HS-5 (cell line): Measurements from ENCODE around the gene TAF9B.
"Not testable (repeated sequence)": the region's sequence is repeated elsewhere in the genome, so short reads cannot be mapped to it uniquely, and the experiment has no call there.

Source experiments
- DNase-seq: peaks from one replicate; pipeline ENCODE4 v3.0.0-alpha.2; 2012; ENCODE audit warnings: low read depth

The TAF9B gene

GRCh38 chrX:78139160-78140123 is at the start of gene TAF9B:
TAF9B (minus strand) TSS chrX:78139650; CDS start chrX:78139611, 39 bp downstream.
- DNase-seq = peak; percentile 46

GRCh38 chrX:78182881-78183280 is 43.4 kb upstream of the TAF9B start:
- no peak for DNase-seq

GRCh38 chrX:78181307-78181706 is 41.9 kb upstream of the TAF9B start:
- DNase-seq = no peak

- no peak for DNase-seq
Observed at GRCh38 chrX:78168065-78168464, 28.6 kb upstream of the TAF9B start.

GRCh38 chrX:78165425-78165824 is 26.0 kb upstream of the TAF9B start:
- no peak for DNase-seq

GRCh38 chrX:78163175-78163574 is 23.7 kb upstream of the TAF9B start:
- DNase-seq = not testable (repeated sequence)

- DNase-seq = not testable (repeated sequence)
Observed at GRCh38 chrX:78160711-78161110, 21.3 kb upstream of the TAF9B start.

- not testable (repeated sequence) for DNase-seq
Observed at GRCh38 chrX:78157846-78158245, 18.4 kb upstream of the TAF9B start.

- not testable (repeated sequence) for DNase-seq
Observed at GRCh38 chrX:78157373-78157772, 17.9 kb upstream of the TAF9B start.

GRCh38 chrX:78147002-78147540 is 7.6 kb upstream of the TAF9B start:
- not testable (repeated sequence) for DNase-seq

GRCh38 chrX:78140206-78140605 is 756 bp upstream of the TAF9B start:
- DNase-seq = no peak

- DNase-seq = no peak
Observed at GRCh38 chrX:78133238-78133960, 6.1 kb downstream of the TAF9B start.

GRCh38 chrX:78131117-78131516 is 8.3 kb downstream of the TAF9B start:
- DNase-seq = no peak

- DNase-seq = no peak
Observed at GRCh38 chrX:78130396-78130795, 9.1 kb downstream of the TAF9B start.

GRCh38 chrX:78129714-78130113 is 9.7 kb downstream of the TAF9B start:
- DNase-seq = no peak

GRCh38 chrX:78125781-78126180 is 13.7 kb downstream of the TAF9B start:
- not testable (repeated sequence) for DNase-seq

- no peak for DNase-seq
Observed at GRCh38 chrX:78125148-78125547, 14.3 kb downstream of the TAF9B start.

GRCh38 chrX:78124307-78124706 is 15.1 kb downstream of the TAF9B start:
- no peak for DNase-seq

- DNase-seq = no peak
Observed at GRCh38 chrX:78123190-78123589, 16.3 kb downstream of the TAF9B start.

GRCh38 chrX:78119521-78120227 is 19.8 kb downstream of the TAF9B start:
- no peak for DNase-seq

- DNase-seq = no peak
Observed at GRCh38 chrX:78118628-78119027, 20.8 kb downstream of the TAF9B start.

GRCh38 chrX:78116766-78117165 is 22.7 kb downstream of the TAF9B start:
- DNase-seq = no peak
